Measurements from ENCODE around the gene PLEK2.

DNA sequence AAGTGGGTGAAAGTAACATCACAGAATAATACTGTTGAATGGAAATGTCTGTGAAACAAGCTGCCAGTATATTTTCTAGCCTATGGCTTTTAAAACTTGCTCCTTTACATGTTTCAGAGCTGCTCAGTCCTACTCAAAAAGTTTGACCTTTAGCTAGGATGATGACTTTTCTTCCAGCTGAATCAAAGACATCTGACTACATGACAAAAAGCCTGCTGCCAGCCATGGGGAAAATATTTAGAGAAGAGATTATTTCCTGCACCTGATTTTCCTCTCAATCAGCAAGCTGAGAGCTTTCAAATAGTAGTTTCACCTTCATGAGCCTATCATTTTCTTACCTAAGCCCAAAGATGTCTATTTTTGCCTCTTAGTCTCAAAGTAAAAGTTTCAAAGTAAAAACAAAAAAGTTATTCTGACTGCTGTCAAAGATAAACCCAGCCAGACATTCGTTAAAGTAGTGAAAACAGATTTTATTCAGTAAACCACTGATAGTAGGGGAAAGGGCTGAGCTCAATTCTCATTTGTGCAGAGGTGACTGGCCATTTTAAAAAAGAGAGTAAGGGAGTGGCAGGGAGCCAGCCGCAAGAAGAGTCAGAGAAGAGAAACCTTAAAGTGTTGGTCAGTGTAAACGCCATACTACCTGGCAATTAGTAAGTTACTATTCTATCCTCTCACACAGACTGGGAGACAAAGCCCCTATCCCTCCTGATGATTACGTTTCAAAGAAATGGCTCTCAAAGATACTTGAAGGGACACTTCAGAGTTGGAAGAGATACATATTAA lies 54.6 kb downstream of the PLEK2 start:
- no peak for TF ChIP-seq EZH2phosphoT487 (IDR thresholded peaks at IDR 0.05; ENCODE audit: borderline replicate concordance, low read length)
- TF ChIP-seq, protein P1, sequence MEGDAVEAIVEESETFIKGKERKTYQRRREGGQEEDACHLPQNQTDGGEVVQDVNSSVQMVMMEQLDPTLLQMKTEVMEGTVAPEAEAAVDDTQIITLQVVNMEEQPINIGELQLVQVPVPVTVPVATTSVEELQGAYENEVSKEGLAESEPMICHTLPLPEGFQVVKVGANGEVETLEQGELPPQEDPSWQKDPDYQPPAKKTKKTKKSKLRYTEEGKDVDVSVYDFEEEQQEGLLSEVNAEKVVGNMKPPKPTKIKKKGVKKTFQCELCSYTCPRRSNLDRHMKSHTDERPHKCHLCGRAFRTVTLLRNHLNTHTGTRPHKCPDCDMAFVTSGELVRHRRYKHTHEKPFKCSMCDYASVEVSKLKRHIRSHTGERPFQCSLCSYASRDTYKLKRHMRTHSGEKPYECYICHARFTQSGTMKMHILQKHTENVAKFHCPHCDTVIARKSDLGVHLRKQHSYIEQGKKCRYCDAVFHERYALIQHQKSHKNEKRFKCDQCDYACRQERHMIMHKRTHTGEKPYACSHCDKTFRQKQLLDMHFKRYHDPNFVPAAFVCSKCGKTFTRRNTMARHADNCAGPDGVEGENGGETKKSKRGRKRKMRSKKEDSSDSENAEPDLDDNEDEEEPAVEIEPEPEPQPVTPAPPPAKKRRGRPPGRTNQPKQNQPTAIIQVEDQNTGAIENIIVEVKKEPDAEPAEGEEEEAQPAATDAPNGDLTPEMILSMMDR (IDR thresholded peaks at IDR 0.05; ENCODE audit: low read depth, low read length, poor library complexity, severe bottlenecking) = no peak

All from DOHH2 (cell line).